ENCODE measurements around the gene RUNX2.

RUNX2 gene

GRCh38 chr6:45605971-45606370 lies 277.8 kb downstream of the RUNX2 start:
- DNase-seq (ENCODE audit: low spot score) = no peak
- no peak overlapping the region for H3K4me3 Mint-ChIP-seq
- H3K4me1 Mint-ChIP-seq (ENCODE audit: low read depth) = peaks cover 44% of the 10 kb centered on the region
- no peaks in the 10 kb centered on the region for H3K27me3 Mint-ChIP-seq (ENCODE audit: low read depth)
- H3K9me3 Mint-ChIP-seq = peaks cover 41% of the 10 kb centered on the region
- peak overlapping the region; percentile 12 for H3K27ac Mint-ChIP-seq
- H3K36me3 Mint-ChIP-seq (ENCODE audit: low read depth) = peaks cover 27% of the 10 kb centered on the region

GRCh38 chr6:45606831-45607400 lies 278.8 kb downstream of the RUNX2 start:
- Mint-ChIP-seq H3K27me3 (ENCODE audit: low read depth) (no peaks in the 10 kb centered on the region), H3K9me3 (peaks cover 33% of the 10 kb centered on the region), H3K36me3 (ENCODE audit: low read depth) (peaks cover 28% of the 10 kb centered on the region), H3K27ac (peak overlapping the region; percentile 33), H3K4me1 (ENCODE audit: low read depth) (peaks cover 44% of the 10 kb centered on the region), H3K4me3 (no peak overlapping the region)
- no peak for DNase-seq (ENCODE audit: low spot score)

- Mint-ChIP-seq H3K4me1 (ENCODE audit: low read depth) (peaks cover 44% of the 10 kb centered on the region), H3K9me3 (peaks cover 27% of the 10 kb centered on the region), H3K36me3 (ENCODE audit: low read depth) (peaks cover 24% of the 10 kb centered on the region), H3K4me3 (peak overlapping the region; percentile 2), H3K27ac (peak overlapping the region; percentile 53), H3K27me3 (ENCODE audit: low read depth) (no peaks in the 10 kb centered on the region)
- no peak for DNase-seq (ENCODE audit: low spot score)
Measured at GRCh38 chr6:45607798-45608197, 279.7 kb downstream of the RUNX2 start.

- peaks cover 23% of the 10 kb centered on the region for H3K36me3 Mint-ChIP-seq (ENCODE audit: low read depth)
- peak; percentile 33 for DNase-seq (ENCODE audit: low spot score)
- peaks cover 44% of the 10 kb centered on the region for H3K4me1 Mint-ChIP-seq (ENCODE audit: low read depth)
- peak overlapping the region; percentile 53 for H3K27ac Mint-ChIP-seq
- H3K4me3 Mint-ChIP-seq = peak overlapping the region; percentile 2
- peaks cover 22% of the 10 kb centered on the region for H3K9me3 Mint-ChIP-seq
- no peaks in the 10 kb centered on the region for H3K27me3 Mint-ChIP-seq (ENCODE audit: low read depth)
Measured at GRCh38 chr6:45608252-45608913, 280.3 kb downstream of the RUNX2 start.

- peaks cover 42% of the 10 kb centered on the region for H3K4me1 Mint-ChIP-seq (ENCODE audit: low read depth)
- no peak for DNase-seq (ENCODE audit: low spot score)
- H3K4me3 Mint-ChIP-seq = peak overlapping the region; percentile 2
- H3K36me3 Mint-ChIP-seq (ENCODE audit: low read depth) = peaks cover 17% of the 10 kb centered on the region
- H3K9me3 Mint-ChIP-seq = peaks cover 14% of the 10 kb centered on the region
- H3K27ac Mint-ChIP-seq = peak overlapping the region; percentile 53
- H3K27me3 Mint-ChIP-seq (ENCODE audit: low read depth) = no peaks in the 10 kb centered on the region
Measured at GRCh38 chr6:45609141-45609638, 281.1 kb downstream of the RUNX2 start.

GRCh38 chr6:45610374-45610773 lies 282.2 kb downstream of the RUNX2 start:
- Mint-ChIP-seq H3K4me3 (no peak overlapping the region), H3K4me1 (ENCODE audit: low read depth) (peaks cover 43% of the 10 kb centered on the region), H3K27ac (no peak overlapping the region), H3K27me3 (ENCODE audit: low read depth) (no peaks in the 10 kb centered on the region), H3K36me3 (ENCODE audit: low read depth) (peaks cover 12% of the 10 kb centered on the region), H3K9me3 (peaks cover 7% of the 10 kb centered on the region)
- DNase-seq (ENCODE audit: low spot score) = no peak

GRCh38 chr6:45610832-45611231 lies 282.7 kb downstream of the RUNX2 start:
- Mint-ChIP-seq H3K9me3 (peaks cover 7% of the 10 kb centered on the region), H3K27ac (no peak overlapping the region), H3K36me3 (ENCODE audit: low read depth) (peaks cover 12% of the 10 kb centered on the region), H3K27me3 (ENCODE audit: low read depth) (no peaks in the 10 kb centered on the region), H3K4me3 (no peak overlapping the region), H3K4me1 (ENCODE audit: low read depth) (peaks cover 42% of the 10 kb centered on the region)
- DNase-seq (ENCODE audit: low spot score) = no peak

- H3K4me1 Mint-ChIP-seq (ENCODE audit: low read depth) = peaks cover 40% of the 10 kb centered on the region
Measured at GRCh38 chr6:45611491-45611890, 283.4 kb downstream of the RUNX2 start.

GRCh38 chr6:45613656-45614055 lies 285.5 kb downstream of the RUNX2 start:
- Mint-ChIP-seq H3K36me3 (ENCODE audit: low read depth) (peaks cover 10% of the 10 kb centered on the region), H3K4me3 (no peak overlapping the region), H3K9me3 (peaks cover 7% of the 10 kb centered on the region), H3K27ac (no peak overlapping the region), H3K27me3 (ENCODE audit: low read depth) (no peaks in the 10 kb centered on the region), H3K4me1 (ENCODE audit: low read depth) (peaks cover 24% of the 10 kb centered on the region)
- DNase-seq (ENCODE audit: low spot score) = no peak

More at GRCh38 chr6:45611491-45611890, 283.4 kb downstream of the RUNX2 start:
- Mint-ChIP-seq H3K36me3 (ENCODE audit: low read depth) (peaks cover 12% of the 10 kb centered on the region), H3K27me3 (ENCODE audit: low read depth) (no peaks in the 10 kb centered on the region), H3K4me3 (no peak overlapping the region), H3K27ac (no peak overlapping the region), H3K9me3 (peaks cover 7% of the 10 kb centered on the region)
- no peak for DNase-seq (ENCODE audit: low spot score)

GRCh38 chr6:45614488-45615285 lies 286.6 kb downstream of the RUNX2 start:
- H3K4me3 Mint-ChIP-seq = no peak overlapping the region
- peaks cover 3% of the 10 kb centered on the region for H3K9me3 Mint-ChIP-seq
- no peaks in the 10 kb centered on the region for H3K27me3 Mint-ChIP-seq (ENCODE audit: low read depth)
- H3K36me3 Mint-ChIP-seq (ENCODE audit: low read depth) = peaks cover 4% of the 10 kb centered on the region
- DNase-seq (ENCODE audit: low spot score) = no peak
- H3K27ac Mint-ChIP-seq = no peak overlapping the region
- H3K4me1 Mint-ChIP-seq (ENCODE audit: low read depth) = peaks cover 17% of the 10 kb centered on the region

GRCh38 chr6:45616209-45616608 lies 288.1 kb downstream of the RUNX2 start:
- DNase-seq (ENCODE audit: low spot score) = no peak
- H3K4me1 Mint-ChIP-seq (ENCODE audit: low read depth) = peaks cover 26% of the 10 kb centered on the region
- no peak overlapping the region for H3K27ac Mint-ChIP-seq
- no peak overlapping the region for H3K4me3 Mint-ChIP-seq
- H3K9me3 Mint-ChIP-seq = peaks cover 4% of the 10 kb centered on the region
- no peaks in the 10 kb centered on the region for H3K27me3 Mint-ChIP-seq (ENCODE audit: low read depth)
- peaks cover 10% of the 10 kb centered on the region for H3K36me3 Mint-ChIP-seq (ENCODE audit: low read depth)

- Mint-ChIP-seq H3K36me3 (ENCODE audit: low read depth) (peaks cover 8% of the 10 kb centered on the region), H3K4me1 (ENCODE audit: low read depth) (peaks cover 26% of the 10 kb centered on the region), H3K4me3 (no peak overlapping the region), H3K27ac (no peak overlapping the region), H3K9me3 (peaks cover 4% of the 10 kb centered on the region), H3K27me3 (ENCODE audit: low read depth) (no peaks in the 10 kb centered on the region)
- DNase-seq (ENCODE audit: low spot score) = no peak
Measured at GRCh38 chr6:45617441-45617840, 289.3 kb downstream of the RUNX2 start.

- DNase-seq (ENCODE audit: low spot score) = no peak
- no peak overlapping the region for H3K4me3 Mint-ChIP-seq
- peaks cover 11% of the 10 kb centered on the region for H3K36me3 Mint-ChIP-seq (ENCODE audit: low read depth)
- H3K27me3 Mint-ChIP-seq (ENCODE audit: low read depth) = no peaks in the 10 kb centered on the region
- no peak overlapping the region for H3K27ac Mint-ChIP-seq
- peaks cover 26% of the 10 kb centered on the region for H3K4me1 Mint-ChIP-seq (ENCODE audit: low read depth)
- H3K9me3 Mint-ChIP-seq = peaks cover 4% of the 10 kb centered on the region
Measured at GRCh38 chr6:45618259-45618658, 290.1 kb downstream of the RUNX2 start.

GRCh38 chr6:45619211-45619760 lies 291.2 kb downstream of the RUNX2 start:
- Mint-ChIP-seq H3K4me1 (ENCODE audit: low read depth) (peaks cover 28% of the 10 kb centered on the region), H3K27me3 (ENCODE audit: low read depth) (no peaks in the 10 kb centered on the region), H3K36me3 (ENCODE audit: low read depth) (peaks cover 11% of the 10 kb centered on the region), H3K9me3 (peaks cover 4% of the 10 kb centered on the region), H3K27ac (no peak overlapping the region), H3K4me3 (no peak overlapping the region)
- no peak for DNase-seq (ENCODE audit: low spot score)
